SK-N-SH treated with all-trans-retinoic acid at 6 μM for 48 hours (cell line): Measurements from ENCODE around the gene GPR153.

Experiments
- ATAC-seq: fragments of 200-7000 bp; cut with Tn5 transposase; 3 replicates; pipeline ENCODE4 v1.9.1; 2020; ENCODE audit warnings: mild to moderate bottlenecking, moderate library complexity
- ARNTL ChIP-seq: fragments of 450-650 bp; formaldehyde crosslinking; IDR thresholded peaks from 2 replicates; pipeline ENCODE4 v1.5.0; 2020; ENCODE audit warnings: low read depth, mild to moderate bottlenecking, moderate library complexity, borderline replicate concordance
- BACH2 ChIP-seq: fragments of 250-450 bp; sonication (Bioruptor Pico); IDR thresholded peaks from 2 replicates; pipeline ENCODE4 v1.9.0; 2021; ENCODE audit warnings: mild to moderate bottlenecking, borderline replicate concordance
- ESRRG ChIP-seq: fragments of 250-450 bp; sonication (Bioruptor Pico); IDR thresholded peaks from 2 replicates; pipeline ENCODE4 v1.6.1; 2021; ENCODE audit warnings: mild to moderate bottlenecking
- GLIS3 ChIP-seq: fragments of 250-450 bp; sonication (Bioruptor Pico); IDR thresholded peaks from 2 replicates; pipeline ENCODE4 v1.5.0; 2020; ENCODE audit warnings: mild to moderate bottlenecking, moderate library complexity
- ISL1 ChIP-seq: fragments of 250-450 bp; sonication (Bioruptor Pico); IDR thresholded peaks from 2 replicates; pipeline ENCODE4 v2.1.2; 2022; ENCODE audit warnings: mild to moderate bottlenecking, moderate library complexity
- PPARA ChIP-seq: fragments of 250-450 bp; sonication (Bioruptor Pico); IDR thresholded peaks from 2 replicates; pipeline ENCODE4 v1.5.0; 2020; ENCODE audit warnings: mild to moderate bottlenecking, borderline replicate concordance
- RARB ChIP-seq: fragments of 250-450 bp; sonication (Bioruptor Pico); IDR thresholded peaks from 2 replicates; pipeline ENCODE4 v1.8.0; 2021; ENCODE audit warnings: mild to moderate bottlenecking, moderate library complexity
- SNAI2 ChIP-seq: fragments of 250-450 bp; sonication (Bioruptor Pico); IDR thresholded peaks from 2 replicates; pipeline ENCODE4 v1.5.0; 2020; ENCODE audit warnings: mild to moderate bottlenecking, moderate library complexity
- TCF4 ChIP-seq: fragments of 250-450 bp; sonication (Bioruptor Pico); IDR thresholded peaks from 2 replicates; pipeline ENCODE4 v1.8.0; 2021; ENCODE audit warnings: mild to moderate bottlenecking, moderate library complexity, borderline replicate concordance
- TOX ChIP-seq: fragments of 250-450 bp; sonication (Bioruptor Pico); IDR thresholded peaks from 2 replicates; pipeline ENCODE4 v1.8.0; 2021; ENCODE audit warnings: mild to moderate bottlenecking, moderate library complexity, borderline replicate concordance
- ZFP30 ChIP-seq: fragments of 450-650 bp; formaldehyde crosslinking; IDR thresholded peaks from 2 replicates; pipeline ENCODE4 v1.5.0; 2022; ENCODE audit warnings: mild to moderate bottlenecking, moderate library complexity
- ZNF70 ChIP-seq: fragments of 450-650 bp; formaldehyde crosslinking; IDR thresholded peaks from 2 replicates; pipeline ENCODE4 v1.5.0; 2020; ENCODE audit warnings: mild to moderate bottlenecking, moderate library complexity
- TF ChIP-seq, protein P1 (sequence below): fragments of 250-450 bp; sonication (Bioruptor Pico); IDR thresholded peaks from 2 replicates; pipeline ENCODE4 v1.5.1; 2020; ENCODE audit warnings: low read depth, mild to moderate bottlenecking, moderate library complexity
- TF ChIP-seq, protein P2 (sequence below): fragments of 250-450 bp; sonication (Bioruptor Pico); IDR thresholded peaks from 2 replicates; pipeline ENCODE4 v1.5.1; 2021; ENCODE audit warnings: mild to moderate bottlenecking, moderate library complexity
- TF ChIP-seq, protein P3 (sequence below): fragments of 250-450 bp; sonication (Bioruptor Pico); IDR thresholded peaks from 2 replicates; pipeline ENCODE4 v1.8.0; 2020; ENCODE audit warnings: mild to moderate bottlenecking, moderate library complexity, borderline replicate concordance
- TF ChIP-seq, protein P4 (sequence below): fragments of 250-450 bp; sonication (Bioruptor Pico); IDR thresholded peaks from 2 replicates; pipeline ENCODE4 v1.8.0; 2021; ENCODE audit warnings: low read depth, mild to moderate bottlenecking, moderate library complexity, borderline replicate concordance
- TF ChIP-seq, protein P5 (sequence below): fragments of 250-450 bp; sonication (Bioruptor Pico); IDR thresholded peaks from 2 replicates; pipeline ENCODE4 v1.5.0; 2020; ENCODE audit warnings: mild to moderate bottlenecking, moderate library complexity

GPR153 gene

DNA sequence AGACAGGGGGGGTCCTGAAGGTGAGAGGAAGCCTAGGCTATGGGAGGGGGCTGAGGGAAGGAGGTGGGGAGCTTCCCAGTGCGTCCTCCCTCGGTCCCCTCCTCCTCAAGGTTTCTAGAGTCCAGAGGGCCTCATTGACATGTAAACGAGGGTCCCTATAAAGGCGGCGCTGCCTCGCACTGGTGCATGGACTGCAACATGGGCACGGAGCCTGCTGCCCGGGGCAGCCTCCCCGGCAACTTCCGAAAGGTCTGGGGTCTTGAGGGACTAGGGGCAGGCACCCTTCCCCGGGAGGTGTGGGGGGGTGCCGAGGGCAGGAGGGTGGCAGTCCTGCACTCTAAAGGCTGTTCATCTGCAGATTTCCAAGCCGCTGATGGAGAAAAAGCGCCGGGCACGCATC is 16.9 kb downstream of the GPR153 start, which contains the start of gene HES3:
HES3 (plus strand) TSS at position 187 of the 400 bp plus-strand sequence; CDS start at position 374, 187 bp downstream.
- TF ChIP-seq BACH2 (CRISPR knock-in tag): no peak
- TF ChIP-seq, protein P1, sequence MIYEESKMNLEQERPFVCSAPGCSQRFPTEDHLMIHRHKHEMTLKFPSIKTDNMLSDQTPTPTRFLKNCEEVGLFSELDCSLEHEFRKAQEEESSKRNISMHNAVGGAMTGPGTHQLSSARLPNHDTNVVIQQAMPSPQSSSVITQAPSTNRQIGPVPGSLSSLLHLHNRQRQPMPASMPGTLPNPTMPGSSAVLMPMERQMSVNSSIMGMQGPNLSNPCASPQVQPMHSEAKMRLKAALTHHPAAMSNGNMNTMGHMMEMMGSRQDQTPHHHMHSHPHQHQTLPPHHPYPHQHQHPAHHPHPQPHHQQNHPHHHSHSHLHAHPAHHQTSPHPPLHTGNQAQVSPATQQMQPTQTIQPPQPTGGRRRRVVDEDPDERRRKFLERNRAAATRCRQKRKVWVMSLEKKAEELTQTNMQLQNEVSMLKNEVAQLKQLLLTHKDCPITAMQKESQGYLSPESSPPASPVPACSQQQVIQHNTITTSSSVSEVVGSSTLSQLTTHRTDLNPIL (CRISPR knock-in tag): no peak
- TF ChIP-seq ARNTL: no peak
- no peak for TF ChIP-seq TCF4 (CRISPR knock-in tag)
- TF ChIP-seq ESRRG (CRISPR knock-in tag): no peak
- no peak for TF ChIP-seq ISL1
- no peak for TF ChIP-seq GLIS3 (CRISPR knock-in tag)
- ATAC-seq: no peak

DNA sequence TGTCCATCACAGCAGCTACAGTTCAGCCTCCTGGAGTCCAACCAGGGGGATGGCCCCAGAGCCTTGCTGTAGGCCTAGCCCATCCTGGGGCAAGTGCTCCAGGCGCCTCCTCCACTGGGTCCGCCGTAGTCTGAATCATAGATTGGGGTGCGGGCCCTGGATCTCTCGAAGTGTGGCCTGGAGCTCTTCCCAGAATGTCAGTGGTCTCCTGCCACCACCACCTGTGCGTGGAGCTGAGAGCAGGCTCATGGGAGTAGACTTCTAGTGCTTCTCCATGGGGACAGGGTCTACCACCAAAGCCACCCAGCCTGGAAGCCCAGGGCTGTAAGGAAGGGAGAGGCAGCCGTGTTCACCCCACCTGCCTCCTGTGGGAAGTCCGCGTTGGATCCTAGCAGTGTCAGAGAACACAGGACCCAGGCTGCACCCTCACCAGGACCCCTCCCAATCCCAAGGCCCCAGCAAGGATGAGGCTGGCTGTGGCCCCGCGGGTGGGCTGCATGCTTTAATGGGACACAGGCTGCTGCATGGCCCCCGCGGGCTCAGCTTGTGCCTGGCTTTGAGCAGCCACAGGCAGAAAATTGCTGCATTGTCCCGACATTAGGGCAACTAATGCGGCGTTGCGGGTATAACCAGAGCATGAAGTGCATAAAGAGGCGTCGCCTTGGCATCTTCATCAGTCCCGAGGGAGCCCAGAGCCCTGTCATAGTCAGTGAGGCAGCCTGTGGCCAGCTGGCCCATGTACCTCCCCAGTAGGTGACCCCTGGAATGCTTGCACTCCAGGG is 17.7 kb downstream of the GPR153 start:
- TF ChIP-seq TOX (CRISPR knock-in tag): no peak
- TF ChIP-seq SNAI2 (CRISPR knock-in tag): no peak
- TF ChIP-seq, protein P2, sequence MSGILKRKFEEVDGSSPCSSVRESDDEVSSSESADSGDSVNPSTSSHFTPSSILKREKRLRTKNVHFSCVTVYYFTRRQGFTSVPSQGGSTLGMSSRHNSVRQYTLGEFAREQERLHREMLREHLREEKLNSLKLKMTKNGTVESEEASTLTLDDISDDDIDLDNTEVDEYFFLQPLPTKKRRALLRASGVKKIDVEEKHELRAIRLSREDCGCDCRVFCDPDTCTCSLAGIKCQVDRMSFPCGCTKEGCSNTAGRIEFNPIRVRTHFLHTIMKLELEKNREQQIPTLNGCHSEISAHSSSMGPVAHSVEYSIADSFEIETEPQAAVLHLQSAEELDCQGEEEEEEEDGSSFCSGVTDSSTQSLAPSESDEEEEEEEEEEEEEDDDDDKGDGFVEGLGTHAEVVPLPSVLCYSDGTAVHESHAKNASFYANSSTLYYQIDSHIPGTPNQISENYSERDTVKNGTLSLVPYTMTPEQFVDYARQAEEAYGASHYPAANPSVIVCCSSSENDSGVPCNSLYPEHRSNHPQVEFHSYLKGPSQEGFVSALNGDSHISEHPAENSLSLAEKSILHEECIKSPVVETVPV (CRISPR knock-in tag): no peak
- TF ChIP-seq TCF4 (CRISPR knock-in tag): no peak
- TF ChIP-seq BACH2 (CRISPR knock-in tag): no peak
- TF ChIP-seq, protein P3, sequence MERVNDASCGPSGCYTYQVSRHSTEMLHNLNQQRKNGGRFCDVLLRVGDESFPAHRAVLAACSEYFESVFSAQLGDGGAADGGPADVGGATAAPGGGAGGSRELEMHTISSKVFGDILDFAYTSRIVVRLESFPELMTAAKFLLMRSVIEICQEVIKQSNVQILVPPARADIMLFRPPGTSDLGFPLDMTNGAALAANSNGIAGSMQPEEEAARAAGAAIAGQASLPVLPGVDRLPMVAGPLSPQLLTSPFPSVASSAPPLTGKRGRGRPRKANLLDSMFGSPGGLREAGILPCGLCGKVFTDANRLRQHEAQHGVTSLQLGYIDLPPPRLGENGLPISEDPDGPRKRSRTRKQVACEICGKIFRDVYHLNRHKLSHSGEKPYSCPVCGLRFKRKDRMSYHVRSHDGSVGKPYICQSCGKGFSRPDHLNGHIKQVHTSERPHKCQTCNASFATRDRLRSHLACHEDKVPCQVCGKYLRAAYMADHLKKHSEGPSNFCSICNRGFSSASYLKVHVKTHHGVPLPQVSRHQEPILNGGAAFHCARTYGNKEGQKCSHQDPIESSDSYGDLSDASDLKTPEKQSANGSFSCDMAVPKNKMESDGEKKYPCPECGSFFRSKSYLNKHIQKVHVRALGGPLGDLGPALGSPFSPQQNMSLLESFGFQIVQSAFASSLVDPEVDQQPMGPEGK (CRISPR knock-in tag): no peak
- no peak for TF ChIP-seq ARNTL
- TF ChIP-seq, protein P1 (CRISPR knock-in tag): no peak
- TF ChIP-seq, protein P4, sequence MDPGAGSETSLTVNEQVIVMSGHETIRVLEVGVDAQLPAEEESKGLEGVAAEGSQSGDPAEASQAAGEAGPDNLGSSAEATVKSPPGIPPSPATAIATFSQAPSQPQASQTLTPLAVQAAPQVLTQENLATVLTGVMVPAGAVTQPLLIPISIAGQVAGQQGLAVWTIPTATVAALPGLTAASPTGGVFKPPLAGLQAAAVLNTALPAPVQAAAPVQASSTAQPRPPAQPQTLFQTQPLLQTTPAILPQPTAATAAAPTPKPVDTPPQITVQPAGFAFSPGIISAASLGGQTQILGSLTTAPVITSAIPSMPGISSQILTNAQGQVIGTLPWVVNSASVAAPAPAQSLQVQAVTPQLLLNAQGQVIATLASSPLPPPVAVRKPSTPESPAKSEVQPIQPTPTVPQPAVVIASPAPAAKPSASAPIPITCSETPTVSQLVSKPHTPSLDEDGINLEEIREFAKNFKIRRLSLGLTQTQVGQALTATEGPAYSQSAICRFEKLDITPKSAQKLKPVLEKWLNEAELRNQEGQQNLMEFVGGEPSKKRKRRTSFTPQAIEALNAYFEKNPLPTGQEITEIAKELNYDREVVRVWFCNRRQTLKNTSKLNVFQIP: no peak
- TF ChIP-seq GLIS3 (CRISPR knock-in tag): no peak
- no peak for TF ChIP-seq ZFP30
- TF ChIP-seq ISL1: no peak
- TF ChIP-seq, protein P5, sequence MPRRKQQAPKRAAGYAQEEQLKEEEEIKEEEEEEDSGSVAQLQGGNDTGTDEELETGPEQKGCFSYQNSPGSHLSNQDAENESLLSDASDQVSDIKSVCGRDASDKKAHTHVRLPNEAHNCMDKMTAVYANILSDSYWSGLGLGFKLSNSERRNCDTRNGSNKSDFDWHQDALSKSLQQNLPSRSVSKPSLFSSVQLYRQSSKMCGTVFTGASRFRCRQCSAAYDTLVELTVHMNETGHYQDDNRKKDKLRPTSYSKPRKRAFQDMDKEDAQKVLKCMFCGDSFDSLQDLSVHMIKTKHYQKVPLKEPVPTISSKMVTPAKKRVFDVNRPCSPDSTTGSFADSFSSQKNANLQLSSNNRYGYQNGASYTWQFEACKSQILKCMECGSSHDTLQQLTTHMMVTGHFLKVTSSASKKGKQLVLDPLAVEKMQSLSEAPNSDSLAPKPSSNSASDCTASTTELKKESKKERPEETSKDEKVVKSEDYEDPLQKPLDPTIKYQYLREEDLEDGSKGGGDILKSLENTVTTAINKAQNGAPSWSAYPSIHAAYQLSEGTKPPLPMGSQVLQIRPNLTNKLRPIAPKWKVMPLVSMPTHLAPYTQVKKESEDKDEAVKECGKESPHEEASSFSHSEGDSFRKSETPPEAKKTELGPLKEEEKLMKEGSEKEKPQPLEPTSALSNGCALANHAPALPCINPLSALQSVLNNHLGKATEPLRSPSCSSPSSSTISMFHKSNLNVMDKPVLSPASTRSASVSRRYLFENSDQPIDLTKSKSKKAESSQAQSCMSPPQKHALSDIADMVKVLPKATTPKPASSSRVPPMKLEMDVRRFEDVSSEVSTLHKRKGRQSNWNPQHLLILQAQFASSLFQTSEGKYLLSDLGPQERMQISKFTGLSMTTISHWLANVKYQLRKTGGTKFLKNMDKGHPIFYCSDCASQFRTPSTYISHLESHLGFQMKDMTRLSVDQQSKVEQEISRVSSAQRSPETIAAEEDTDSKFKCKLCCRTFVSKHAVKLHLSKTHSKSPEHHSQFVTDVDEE (CRISPR knock-in tag): no peak
- TF ChIP-seq RARB (CRISPR knock-in tag): no peak
- no peak for TF ChIP-seq ESRRG (CRISPR knock-in tag)
- no peak for TF ChIP-seq PPARA
- no peak for TF ChIP-seq ZNF70 (CRISPR knock-in tag)
- ATAC-seq: no peak
